Endothelial cell of umbilical vein (primary cell): ENCODE results near the gene GET4. TPM values are rescaled to one million over a fixed set of nuclear protein-coding genes. Genes with fewer than 3 reads are reported as not detected.

Source experiments
- BruUV-seq: library from RNA; stranded (reverse); fragments of 400-500 nt; replicated peaks from 2 replicates; lab custom pipeline; 2021; lab: Mats Ljungman, UMichigan
- CTCF ChIA-PET: fragments of 300-600, 350-600 bp; sonication (Branson Sonifier 250); formaldehyde crosslinking; loops from one replicate; lab custom pipeline; 2021; ENCODE audit warnings: antibody characterized with exemption, inconsistent platforms; lab: Charles Lee
- POLR2A ChIA-PET: fragments of 300-600, 350-600 bp; sonication (Branson Sonifier 250); formaldehyde crosslinking; loops from one replicate; lab custom pipeline; 2021; ENCODE audit warnings: antibody characterized with exemption, inconsistent platforms; lab: Charles Lee
- DNase-seq: peaks from one replicate; pipeline ENCODE4 v3.0.0-alpha.2; 2011; ENCODE audit warnings: low read depth, low spot score
- FAIRE-seq: peaks from 2 replicates; lab custom pipeline; 2011; peaks lifted over from hg19 to GRCh38; lab: Jason Lieb, UNC
- H2AFZ ChIP-seq: 2 replicates; pipeline ENCODE4 v1.6.0; 2012; ENCODE audit warnings: low read depth, low read length, control low read depth, inconsistent platforms
- H3K27ac ChIP-seq: 2 replicates; pipeline ENCODE4 v1.5.1; 2011; ENCODE audit warnings: low read depth, mild to moderate bottlenecking, control low read depth, low read length, moderate library complexity; ENCODE audit not compliant: insufficient read depth
- H3K27me3 ChIP-seq, 2 experiments: 2 replicates each; pipeline versions ENCODE4 v1.6.0 to v1.6.1; 2011; ENCODE audit warnings: low read length in 2 of 2, mixed read lengths in 1 of 2; ENCODE audit not compliant: control insufficient read depth in 2 of 2, insufficient read depth in 2 of 2
- H3K36me3 ChIP-seq, 2 experiments: 2 replicates in 1 of 2; 3 replicates in 1 of 2; pipeline ENCODE4 v1.5.1; 2011; ENCODE audit warnings: low read length in 2 of 2, mild to moderate bottlenecking in 1 of 2, moderate library complexity in 1 of 2; ENCODE audit not compliant: control insufficient read depth in 2 of 2, insufficient read depth in 2 of 2; ENCODE audit errors: extremely low read depth in 1 of 2
- H3K4me1 ChIP-seq: 3 replicates; pipeline ENCODE4 v1.5.1; 2011; ENCODE audit warnings: mild to moderate bottlenecking, low read length; ENCODE audit not compliant: control insufficient read depth, insufficient read depth; ENCODE audit errors: extremely low read depth
- H3K4me2 ChIP-seq: 2 replicates; pipeline ENCODE4 v1.6.1; 2011; ENCODE audit warnings: low read length, control low read depth, mixed read lengths; ENCODE audit not compliant: insufficient read depth
- H3K4me3 ChIP-seq, 3 experiments: fragments of 200-600 bp in 1 of 3; sonication (generic), shearing (Covaris generic) in 1 of 3; replicated peaks in 1 of 3; 2 replicates each; pipeline ENCODE4 v1.5.1; 2011 to 2016; ENCODE audit warnings: control low read depth in 3 of 3, low read length in 3 of 3, mild to moderate bottlenecking in 2 of 3, inconsistent platforms in 1 of 3, low read depth in 1 of 3, moderate library complexity in 1 of 3; ENCODE audit not compliant: insufficient read depth in 1 of 3
- H3K79me2 ChIP-seq: 2 replicates; pipeline ENCODE4 v1.6.0; 2012; ENCODE audit warnings: low read length, inconsistent platforms; ENCODE audit not compliant: control insufficient read depth, insufficient read depth
- H3K9ac ChIP-seq: replicated peaks from 2 replicates; pipeline ENCODE3; 2011; ENCODE audit warnings: low read length, control low read depth; ENCODE audit not compliant: insufficient read depth; ENCODE audit errors: extremely low read depth
- H3K9me1 ChIP-seq: replicated peaks from 3 replicates; pipeline ENCODE4 v1.6.0; 2011; ENCODE audit warnings: mild to moderate bottlenecking, low read length; ENCODE audit not compliant: control insufficient read depth, insufficient read depth; ENCODE audit errors: extremely low read depth
- H3K9me3 ChIP-seq: replicated peaks from 2 replicates; pipeline ENCODE4 v1.5.1; 2012; ENCODE audit warnings: low read length, inconsistent platforms; ENCODE audit not compliant: control insufficient read depth, insufficient read depth
- H4K20me1 ChIP-seq: replicated peaks from 2 replicates; pipeline ENCODE3; 2011; ENCODE audit warnings: mild to moderate bottlenecking, low read length; ENCODE audit not compliant: control insufficient read depth, insufficient read depth; ENCODE audit errors: extremely low read depth
- CTCF ChIP-seq, 2 donors: IDR thresholded peaks; 1 replicate in 1 of 2; 2 replicates in 1 of 2; pipeline ENCODE4 v1.5.1; 2011; ENCODE audit warnings: low read length in 2 of 2, mild to moderate bottlenecking in 2 of 2, moderate library complexity in 2 of 2, control low read depth in 1 of 2, inconsistent platforms in 1 of 2, low read depth in 1 of 2; ENCODE audit not compliant: insufficient read depth in 1 of 2; ENCODE audit errors: extremely low read depth in 1 of 2
- EZH2 ChIP-seq: IDR thresholded peaks from 2 replicates; pipeline ENCODE4 v1.6.1; 2012; ENCODE audit warnings: borderline replicate concordance, low read depth, mild to moderate bottlenecking, moderate library complexity, low read length, inconsistent platforms; ENCODE audit not compliant: severe bottlenecking
- FOS ChIP-seq: IDR thresholded peaks from 2 replicates; pipeline ENCODE4 v1.6.1; 2011; ENCODE audit warnings: mild to moderate bottlenecking, low read length, moderate library complexity, borderline replicate concordance; ENCODE audit not compliant: insufficient read depth
- GATA2 ChIP-seq: IDR thresholded peaks from 2 replicates; pipeline ENCODE4 v1.7.0; 2011; ENCODE audit warnings: low read depth, mild to moderate bottlenecking, moderate library complexity, mixed read lengths, low read length; ENCODE audit not compliant: insufficient read length, insufficient read depth
- JUN ChIP-seq: IDR thresholded peaks from 2 replicates; pipeline ENCODE4 v1.6.1; 2011; ENCODE audit warnings: borderline replicate concordance, low read depth; ENCODE audit not compliant: insufficient read length, insufficient read depth
- MYC ChIP-seq: IDR thresholded peaks from one replicate; pipeline ENCODE4 v1.6.1; 2011; ENCODE audit warnings: mild to moderate bottlenecking, low read depth, low read length
- POLR2A ChIP-seq: IDR thresholded peaks from 2 replicates; pipeline ENCODE4 v1.6.1; 2012; ENCODE audit warnings: low read depth, mild to moderate bottlenecking, control low read depth, low read length
- POLR2AphosphoS5 ChIP-seq: IDR thresholded peaks from 2 replicates; pipeline ENCODE4 v1.6.1; 2012; ENCODE audit warnings: low read depth, mild to moderate bottlenecking, control low read depth, low read length, moderate library complexity; ENCODE audit not compliant: insufficient read depth
- dilution Hi-C: fragments of 300-500 bp; cut with MboI; formaldehyde crosslinking; loops from one replicate; pipeline ENCODE4 v1.15.0; 2019; ENCODE audit warnings: low sequenced_read_pairs; ENCODE audit not compliant: extremely low pct_ligation_motif_present
- intact Hi-C: fragments of 100-400 bp; cut with micrococcal nuclease; formaldehyde crosslinking; loops from one replicate; pipeline ENCODE4 v1.10.0; 2022
- polyA plus RNA-seq, 4 experiments: library from polyadenylated mRNA; depleted of rRNA in 3 of 4; stranded (reverse) in 3 of 4; unstranded in 1 of 4; fragments of >200 nt; gene quantifications; 2 replicates each; pipeline versions ENCODE4 v1.2.1 to v1.2.3, GENCODE V29; 2011 to 2012; ENCODE audit warnings: missing spikeins in 1 of 4
- total RNA-seq: library from RNA; stranded (reverse); gene quantifications from 2 replicates; pipeline ENCODE4 v1.2.3, GENCODE V29; 2021
- TF ChIP-seq, protein P1 (sequence below): IDR thresholded peaks from 2 replicates; pipeline ENCODE4 v1.6.1; 2011; ENCODE audit not compliant: insufficient read depth, insufficient read length

GET4 gene
- total and polyA plus RNA-seq, 2 donors (not counting 3 experiments of a cell fraction or from before 2014, with no cell fraction given): 48.4 to 58.1 TPM

DNA sequence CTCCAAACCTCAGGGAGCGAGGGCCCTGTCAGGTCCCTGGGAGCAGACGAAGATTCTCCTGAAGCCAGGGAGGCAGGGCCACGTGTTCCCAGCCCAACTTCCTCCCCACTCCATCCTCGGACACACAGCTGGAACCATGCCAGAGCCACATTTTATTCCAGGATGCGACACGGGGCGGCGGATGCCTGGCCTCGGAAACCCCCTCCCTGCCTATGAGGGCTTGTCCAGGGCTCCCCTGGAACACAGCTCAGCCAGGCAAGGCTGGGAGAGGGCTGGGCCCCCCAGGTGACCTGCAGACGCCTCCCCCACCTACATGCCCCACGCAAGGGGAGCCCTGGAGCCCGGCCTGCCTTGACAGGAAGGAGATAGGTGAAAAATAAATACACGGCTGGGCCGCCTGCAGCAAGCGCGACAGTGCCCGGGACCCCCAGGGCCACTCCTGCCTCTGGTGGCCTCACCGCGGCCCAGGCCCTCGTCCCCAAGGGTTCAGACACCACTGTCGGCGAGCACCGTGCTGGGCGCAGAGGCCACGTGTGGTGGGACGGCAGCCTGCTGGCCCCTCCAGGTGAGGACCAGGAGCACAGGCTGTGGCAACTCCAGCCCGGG lies 21.5 kb downstream of the GET4 start:
- H3K9ac ChIP-seq: no peak overlapping the region
- BruUV-seq: no TSS peak
- ChIA-PET CTCF (interaction anchor here (1.5 to 1.7 kb wide), 2 partner anchors 21 to 61 kb away, joined by 3 to 4 read pairs; partner anchors contain the start of gene GET4), POLR2A (no interaction called here)
- no peaks in the 10 kb centered on the region for H3K9me3 ChIP-seq
- no peaks in the 10 kb centered on the region for H3K79me2 ChIP-seq
- TF ChIP-seq, protein P1, sequence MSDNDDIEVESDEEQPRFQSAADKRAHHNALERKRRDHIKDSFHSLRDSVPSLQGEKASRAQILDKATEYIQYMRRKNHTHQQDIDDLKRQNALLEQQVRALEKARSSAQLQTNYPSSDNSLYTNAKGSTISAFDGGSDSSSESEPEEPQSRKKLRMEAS: peak; percentile 79
- TF ChIP-seq CTCF (IDR thresholded peaks at IDR 0.05; ENCODE audit: extremely low read depth in 1 of 2, insufficient read depth in 1 of 2, low read depth in 1 of 2, low read length in 2 of 2) (no peak), MYC (peak; percentile 38)
- H3K9me1 ChIP-seq: no peaks in the 10 kb centered on the region
- dilution Hi-C loops (no loop called here), intact Hi-C loops (no loop called here)
- H3K27me3 ChIP-seq: no peaks in the 10 kb centered on the region
- H3K27ac ChIP-seq: no peak overlapping the region
- no peak for FAIRE-seq
- H3K36me3 ChIP-seq: peaks cover 4 to 25% of the 10 kb centered on the region in 2 experiments
- peaks cover 6% of the 10 kb centered on the region for H3K4me1 ChIP-seq
- no peak overlapping the region for H2AFZ ChIP-seq
- no peak overlapping the region for H3K4me3 ChIP-seq
- peak; percentile 25 for DNase-seq
- no peaks in the 10 kb centered on the region for H4K20me1 ChIP-seq
- H3K4me2 ChIP-seq: no peak overlapping the region

GRCh38 chr7:898460-898854 lies 22.1 kb downstream of the GET4 start:
- dilution Hi-C loops (no loop called here), intact Hi-C loops (no loop called here)
- TF ChIP-seq FOS (no peak), POLR2A (no peak), GATA2 (no peak), MYC (no peak), CTCF (IDR thresholded peaks at IDR 0.05; ENCODE audit: extremely low read depth in 1 of 2, insufficient read depth in 1 of 2, low read depth in 1 of 2, low read length in 2 of 2) (no peak), JUN (no peak), POLR2AphosphoS5 (no peak), EZH2 (no peak)
- TF ChIP-seq, protein P1: no peak
- no peak overlapping the region for H2AFZ ChIP-seq
- FAIRE-seq (no peak), DNase-seq (no peak)
- H3K79me2 ChIP-seq: no peaks in the 10 kb centered on the region
- H3K27ac ChIP-seq: no peak overlapping the region
- H3K36me3 ChIP-seq: peaks cover 4 to 21% of the 10 kb centered on the region in 2 experiments
- no peaks in the 10 kb centered on the region for H4K20me1 ChIP-seq
- no peak overlapping the region for H3K4me3 ChIP-seq
- CTCF ChIA-PET: interaction anchor here (1.5 to 1.7 kb wide), 2 partner anchors 22 to 62 kb away, joined by 3 to 4 read pairs; partner anchors contain the start of gene GET4
- POLR2A ChIA-PET: no interaction called here
- no peaks in the 10 kb centered on the region for H3K9me1 ChIP-seq
- no peak overlapping the region for H3K4me2 ChIP-seq
- no TSS peak for BruUV-seq
- H3K4me1 ChIP-seq: peaks cover 6% of the 10 kb centered on the region
- H3K9me3 ChIP-seq: no peaks in the 10 kb centered on the region
- H3K27me3 ChIP-seq: no peaks in the 10 kb centered on the region
- no peak overlapping the region for H3K9ac ChIP-seq
